Left renal pelvis (tissue), 4 donors: ENCODE data around the gene JAZF1. TPM values are rescaled to one million over a fixed set of nuclear protein-coding genes. Genes with fewer than 3 reads are reported as not detected.
"Not testable (repeated sequence)": the region's sequence is repeated elsewhere in the genome, so short reads cannot be mapped to it uniquely, and the experiment has no call there.

ENCODE experiments used
- DNase-seq, 4 donors: peaks; one replicate each; pipeline ENCODE4 v3.0.0-alpha.2; 2013; ENCODE audit warnings: low read depth in 4 of 4, low spot score in 3 of 4
- polyA plus RNA-seq, 4 donors: library from polyadenylated mRNA; unstranded; fragments of 120-200 nt; gene quantifications; one replicate each; pipeline ENCODE4 v1.2.1, GENCODE V29; 2013; ENCODE audit not compliant: insufficient read length in 4 of 4

The JAZF1 gene
- polyA plus RNA-seq, 4 donors, result 11.1 to 28.8 (median 15.9) TPM

DNA sequence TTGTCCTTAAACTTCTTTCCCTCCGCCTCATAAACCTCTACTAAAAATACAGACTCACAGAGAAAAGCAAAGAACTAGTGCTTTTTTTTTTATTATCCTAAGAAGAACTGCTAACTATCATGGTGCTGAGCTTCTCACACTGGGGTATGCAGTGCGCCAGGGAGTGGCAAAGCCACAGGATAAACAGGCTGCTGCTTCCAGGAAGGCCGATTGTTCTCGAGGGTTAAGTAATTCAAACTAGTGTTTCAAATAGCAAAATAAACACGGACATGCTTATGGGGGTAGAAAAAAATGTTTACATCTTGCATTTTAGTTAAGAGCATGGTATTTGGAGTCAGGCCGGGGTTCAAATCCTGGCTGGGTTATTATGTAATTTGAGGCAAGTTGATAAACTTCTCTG, 283.6 kb downstream of the JAZF1 start:
- no peak for DNase-seq

DNA sequence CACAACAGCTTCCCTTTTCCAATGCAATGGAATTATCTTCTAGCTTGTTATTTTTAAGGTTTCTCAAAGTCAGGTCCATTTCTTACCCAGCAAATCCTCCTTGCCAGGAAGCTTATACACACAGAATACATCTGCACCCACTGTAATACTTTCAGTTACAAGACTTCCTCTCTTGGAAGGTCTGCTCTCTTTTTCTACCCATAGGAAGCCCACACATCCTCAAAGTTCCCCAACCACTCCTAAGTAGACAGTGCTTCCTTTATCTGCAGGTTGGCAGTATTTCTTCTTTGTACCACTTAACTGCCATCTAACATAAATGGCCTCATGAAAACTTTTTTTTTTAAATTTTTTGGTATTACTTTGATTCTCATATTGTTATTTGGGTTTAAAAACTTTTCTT, 285.0 kb downstream of the JAZF1 start:
- no peak for DNase-seq

DNA sequence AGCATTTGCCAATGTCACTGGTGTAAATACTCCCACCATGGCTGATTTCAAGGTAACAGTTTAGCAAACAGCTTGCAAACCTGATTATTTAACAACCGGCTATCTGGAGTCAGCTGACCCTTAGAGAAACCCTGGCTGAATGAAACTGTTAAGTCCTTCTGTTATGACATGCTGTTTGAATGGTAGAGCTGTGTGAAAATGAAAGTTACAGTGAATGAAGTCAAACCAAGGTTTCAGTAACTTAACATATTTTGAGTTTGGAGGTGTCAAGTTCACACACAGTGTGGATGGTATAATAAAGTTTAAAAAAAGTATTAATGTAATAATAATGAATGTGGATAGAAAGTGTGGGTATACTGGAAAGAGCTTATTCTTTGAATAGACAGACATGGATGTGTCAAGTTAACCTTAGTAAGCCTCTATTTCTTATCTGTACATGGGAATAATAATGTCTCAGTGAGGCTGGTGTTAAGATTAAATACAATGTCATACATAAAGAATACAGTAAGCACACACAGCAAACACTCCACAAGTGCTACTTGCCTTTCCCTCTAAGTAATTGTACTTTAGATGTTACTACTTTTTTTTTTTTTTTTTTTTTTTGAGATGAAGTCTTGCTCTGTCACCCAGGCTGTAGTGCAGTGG, 290.3 kb downstream of the JAZF1 start:
- no peak for DNase-seq

DNA sequence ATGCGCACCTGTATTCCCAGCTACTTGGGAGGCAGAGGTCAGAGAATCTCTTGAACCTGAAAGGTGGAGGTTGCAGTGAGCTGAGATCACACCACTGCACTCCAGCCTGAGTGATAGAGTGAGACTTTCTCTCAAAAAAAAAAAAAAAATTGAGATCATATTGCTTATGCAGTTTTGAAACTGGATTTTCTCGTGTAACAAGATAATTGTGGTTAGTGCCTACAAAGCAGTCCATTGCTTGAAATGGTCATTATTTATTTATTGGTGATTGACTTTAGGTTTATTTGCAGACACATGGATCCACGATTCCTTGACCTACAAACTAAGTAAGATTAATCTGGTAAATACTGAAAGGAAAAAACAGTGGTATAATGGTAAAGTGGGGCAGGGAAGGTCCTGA, 290.8 kb downstream of the JAZF1 start:
- DNase-seq, result no peak

DNA sequence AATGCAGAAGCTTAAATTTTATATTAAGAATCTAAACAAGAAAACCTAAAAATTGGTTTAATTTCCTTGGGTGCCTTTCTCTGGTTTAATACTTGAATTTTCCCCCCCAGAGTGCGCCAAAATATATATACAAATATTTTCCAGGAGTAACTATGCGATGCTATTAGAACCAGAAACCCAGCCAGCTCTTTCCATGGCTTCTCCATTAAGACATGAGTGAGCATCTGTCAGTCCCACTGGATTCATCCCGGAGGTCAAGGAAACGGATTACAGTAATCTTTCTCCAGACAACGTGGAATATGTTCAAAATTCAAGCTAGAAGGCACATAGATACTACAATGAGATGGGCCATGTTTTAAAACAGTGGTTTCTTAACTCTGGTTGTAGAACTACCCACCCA, 291.9 kb downstream of the JAZF1 start:
- DNase-seq, result no peak

DNA sequence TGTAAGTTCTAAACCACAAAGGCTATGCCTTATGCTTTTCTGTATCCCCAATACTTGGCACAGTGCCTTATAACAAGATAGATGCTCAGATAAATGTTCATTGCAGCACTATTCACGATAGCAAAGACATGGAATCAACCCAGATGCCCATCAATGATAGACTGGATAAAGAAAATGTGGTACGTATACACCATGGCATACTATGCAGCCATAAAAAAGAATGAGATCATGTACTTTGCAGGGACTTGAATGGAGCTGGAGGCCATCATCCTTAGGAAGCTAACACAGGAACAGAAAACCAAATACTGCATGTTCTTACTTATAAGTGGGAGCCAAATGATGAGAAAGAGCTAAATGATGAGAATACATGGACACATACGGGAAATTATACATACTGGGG, 293.9 kb downstream of the JAZF1 start:
- DNase-seq, result not testable (repeated sequence)

DNA sequence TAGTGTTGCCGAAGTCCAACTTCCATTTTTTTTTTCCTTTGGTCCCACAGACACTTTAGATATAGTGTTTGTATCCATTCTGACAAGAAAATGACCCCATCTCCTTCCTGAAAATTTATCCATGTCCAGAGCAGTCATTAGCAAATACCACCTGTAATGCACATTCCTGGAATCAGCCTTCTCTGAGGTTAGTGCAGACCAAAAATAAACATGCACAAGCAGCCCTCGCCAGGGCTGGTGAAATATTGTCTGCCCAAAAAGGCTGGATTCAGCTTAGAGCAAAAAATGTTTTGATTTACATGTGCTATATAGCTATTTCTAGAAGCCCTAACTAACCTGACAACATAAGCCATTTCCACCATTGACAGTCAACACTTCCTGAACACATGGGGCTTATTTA, 294.9 kb downstream of the JAZF1 start:
- no peak for DNase-seq

DNA sequence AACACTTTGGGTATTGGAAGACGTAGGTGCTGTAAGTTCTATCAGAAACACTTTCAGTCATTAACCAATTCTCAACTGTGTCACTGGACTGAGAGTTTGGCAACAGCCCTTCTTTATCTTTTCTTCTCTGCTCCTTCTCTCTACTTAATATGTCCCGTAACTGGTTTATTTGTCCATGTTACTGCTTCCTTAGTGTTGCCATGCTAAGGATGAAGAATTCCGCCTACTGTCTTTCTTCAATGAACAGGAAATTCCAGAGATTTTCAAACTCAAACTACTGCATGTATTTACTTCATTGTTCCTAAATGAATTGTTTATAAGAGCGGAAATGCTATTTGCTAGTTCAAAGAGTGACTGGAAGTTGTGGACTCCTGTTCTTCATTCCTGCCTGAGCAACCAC, 296.9 kb downstream of the JAZF1 start:
- no peak for DNase-seq

DNA sequence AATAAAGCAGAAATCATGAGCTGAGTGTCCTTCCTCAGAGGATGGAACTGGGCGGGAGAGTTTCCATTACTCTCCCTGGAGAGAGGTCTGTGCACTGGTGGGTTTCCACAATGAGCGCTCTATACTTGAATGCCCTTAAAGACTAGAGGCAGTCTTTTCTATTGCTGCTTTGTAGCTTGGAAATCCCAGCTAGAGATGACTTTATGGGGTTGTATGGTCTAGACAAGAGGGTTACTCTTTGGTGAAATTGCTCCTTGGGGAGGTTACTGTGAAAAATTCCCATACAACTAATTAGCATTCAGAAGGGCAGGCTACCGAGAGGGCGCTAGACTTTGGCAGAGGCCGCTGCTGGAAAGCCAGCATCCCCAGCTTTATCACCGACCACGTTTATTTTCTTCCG, 303.8 kb downstream of the JAZF1 start:
- no peak for DNase-seq

DNA sequence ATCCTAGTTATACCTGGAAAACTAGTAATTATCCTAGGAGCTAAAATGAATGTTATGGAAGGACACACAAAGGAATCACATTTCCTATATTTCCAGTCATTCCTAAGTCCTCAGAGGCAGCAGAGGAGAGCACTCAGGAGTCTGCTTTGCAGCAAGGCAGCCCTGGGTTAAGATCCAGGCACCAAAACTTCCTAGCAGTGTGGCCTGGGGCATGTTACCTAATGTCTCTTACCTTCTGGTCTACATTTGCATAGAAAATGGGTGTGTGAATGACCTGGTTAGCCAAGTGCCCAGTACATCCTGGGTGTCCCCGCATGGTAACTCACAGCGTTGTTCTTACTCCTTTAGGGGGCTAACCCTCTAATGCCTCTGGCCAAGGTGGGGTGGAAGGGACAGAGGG, 304.8 kb downstream of the JAZF1 start:
- DNase-seq, result no peak

DNA sequence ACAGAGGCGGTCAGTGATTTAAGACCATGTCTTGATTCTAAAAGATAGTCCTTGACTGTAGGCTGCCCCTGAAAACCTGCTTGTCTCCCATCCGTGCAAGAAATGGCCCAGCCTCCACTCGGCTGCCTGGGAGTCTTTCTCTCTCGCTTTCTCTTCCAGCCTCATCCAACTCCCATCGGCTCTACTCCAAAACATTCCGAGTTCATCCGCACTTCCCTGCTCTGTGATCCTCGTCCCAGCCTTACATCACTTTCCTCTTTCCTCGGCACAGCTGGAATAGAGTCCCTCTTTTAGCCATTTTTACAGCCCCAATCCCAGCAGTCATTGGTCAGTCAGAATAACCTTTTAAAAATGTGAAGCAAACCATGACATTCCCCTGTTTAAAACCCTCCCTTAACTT, 305.5 kb downstream of the JAZF1 start:
- DNase-seq, result no peak

DNA sequence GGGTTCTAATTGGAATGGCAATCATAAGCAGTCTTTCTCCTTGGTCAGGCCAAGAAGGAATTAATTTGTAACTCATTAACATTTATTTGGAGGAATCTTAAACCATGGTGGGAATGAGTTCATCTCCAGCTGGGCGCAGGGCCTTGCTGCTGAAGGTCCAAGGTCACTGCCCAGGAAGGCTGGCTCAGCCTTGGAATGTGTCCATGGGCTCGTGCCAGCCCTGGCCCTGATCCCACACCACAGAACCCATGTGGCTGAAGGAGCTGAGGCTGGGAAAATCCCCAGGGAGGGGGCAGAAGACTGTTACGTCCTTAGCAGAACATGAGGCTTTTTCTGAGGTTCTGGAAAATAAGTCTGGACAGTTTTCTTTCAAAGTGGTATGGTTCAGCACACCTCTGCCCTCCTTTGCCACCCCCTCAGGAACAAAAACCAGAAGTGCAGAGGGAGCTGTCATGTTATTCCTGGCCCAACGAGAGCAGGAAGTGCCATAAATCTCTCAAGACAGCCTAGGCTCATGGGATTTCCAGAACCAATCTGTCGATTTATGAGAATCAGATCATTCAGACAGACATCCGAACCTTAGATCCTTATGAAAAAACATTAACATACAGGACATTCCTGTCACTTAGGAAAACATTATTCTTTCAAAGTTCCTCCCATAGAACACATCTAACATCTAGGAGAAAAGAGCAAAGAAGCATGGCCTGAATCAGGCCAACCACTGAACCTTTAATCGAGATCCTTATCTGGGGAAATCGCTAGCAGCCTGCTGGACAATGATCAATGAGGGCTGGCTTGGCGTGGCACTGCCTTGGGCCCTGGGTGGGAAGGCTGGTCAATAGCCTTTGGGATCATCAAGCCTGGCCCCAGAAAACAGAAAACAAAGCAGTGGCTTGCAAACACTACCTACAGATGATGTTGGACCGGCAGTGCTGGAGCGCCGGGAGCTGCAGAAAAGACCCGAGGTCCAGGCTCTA, 306.3 kb downstream of the JAZF1 start:
- DNase-seq, result peak in 1 of 4 donors; percentile 8

DNA sequence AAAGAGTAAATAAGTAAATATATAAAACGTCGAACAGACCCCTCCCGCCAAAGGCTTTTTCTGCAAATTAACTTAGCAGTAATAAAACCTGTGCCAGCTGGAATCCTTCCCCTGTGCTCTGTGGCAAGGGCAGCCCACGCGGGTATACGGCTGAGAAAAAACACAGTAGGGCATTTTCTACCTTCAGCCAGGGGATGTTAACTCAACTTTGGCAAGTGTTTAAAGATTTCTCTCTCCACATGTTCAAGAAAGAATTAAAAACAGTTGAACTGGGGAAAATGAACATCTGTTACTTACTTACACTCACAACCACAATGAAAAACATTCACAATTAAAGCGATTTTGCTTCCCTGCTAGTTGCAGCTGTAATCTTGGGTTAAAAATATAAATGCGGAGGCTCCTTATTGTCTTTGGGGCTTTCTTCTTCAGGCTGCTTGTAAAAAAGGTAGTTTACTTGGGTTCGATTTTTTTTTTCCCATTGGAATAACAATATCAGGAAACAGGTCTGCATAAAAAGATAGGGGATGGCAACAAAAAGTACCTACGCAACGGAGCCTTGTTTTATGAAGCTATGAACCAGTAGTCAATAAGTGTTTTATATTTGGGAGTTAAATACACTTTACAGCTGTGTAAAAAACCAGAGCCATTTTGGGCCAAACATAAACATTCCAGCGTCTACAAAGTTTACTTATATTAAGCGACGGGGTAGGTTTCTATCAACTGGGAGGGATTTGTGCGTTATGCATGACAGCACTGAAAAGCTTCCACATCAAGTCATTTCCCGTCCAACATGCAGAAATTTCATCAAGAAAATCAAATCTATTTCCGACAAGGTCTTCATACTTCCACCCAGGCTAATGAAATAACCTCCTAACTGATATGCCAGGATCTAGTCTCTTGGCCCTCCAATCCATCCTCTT, 308.0 kb downstream of the JAZF1 start:
- no peak for DNase-seq

DNA sequence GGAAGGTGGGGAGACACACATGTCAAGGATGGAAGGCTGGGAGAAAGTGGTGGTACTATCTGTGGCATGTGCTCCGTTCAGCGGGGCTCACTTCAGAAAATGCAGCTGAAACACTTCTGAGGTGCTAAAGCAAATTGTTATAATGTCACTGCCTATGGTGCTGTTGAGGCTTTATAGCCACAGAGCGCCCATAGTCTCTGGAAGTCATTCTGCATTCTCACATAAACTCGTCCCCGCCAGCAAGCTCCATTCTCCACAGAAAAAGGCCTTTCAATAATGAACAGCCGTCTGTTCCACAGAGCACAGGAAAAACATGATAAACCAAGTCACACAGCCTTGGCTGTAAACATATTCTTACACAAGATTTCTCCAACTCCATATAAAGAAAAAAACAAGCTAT, 308.7 kb downstream of the JAZF1 start:
- no peak for DNase-seq

DNA sequence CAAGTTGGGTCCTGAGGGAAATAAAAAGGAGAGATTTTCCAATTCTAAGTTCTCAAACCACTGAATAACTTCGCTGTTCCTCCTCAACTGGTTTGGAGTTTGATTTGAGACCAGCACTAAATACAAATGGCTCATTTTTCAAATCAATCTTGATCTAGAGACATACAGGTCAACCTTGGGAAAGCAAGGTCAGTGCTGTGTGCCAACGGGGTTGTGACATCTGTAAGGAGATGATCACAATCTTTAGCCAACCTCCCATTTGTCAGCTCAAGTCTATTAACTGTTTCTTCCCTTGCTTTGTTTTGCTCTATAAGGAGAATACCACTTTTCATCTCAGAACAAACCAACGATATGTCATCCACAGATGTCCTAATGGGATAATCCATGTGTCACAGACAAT, 309.5 kb downstream of the JAZF1 start:
- DNase-seq, result no peak

DNA sequence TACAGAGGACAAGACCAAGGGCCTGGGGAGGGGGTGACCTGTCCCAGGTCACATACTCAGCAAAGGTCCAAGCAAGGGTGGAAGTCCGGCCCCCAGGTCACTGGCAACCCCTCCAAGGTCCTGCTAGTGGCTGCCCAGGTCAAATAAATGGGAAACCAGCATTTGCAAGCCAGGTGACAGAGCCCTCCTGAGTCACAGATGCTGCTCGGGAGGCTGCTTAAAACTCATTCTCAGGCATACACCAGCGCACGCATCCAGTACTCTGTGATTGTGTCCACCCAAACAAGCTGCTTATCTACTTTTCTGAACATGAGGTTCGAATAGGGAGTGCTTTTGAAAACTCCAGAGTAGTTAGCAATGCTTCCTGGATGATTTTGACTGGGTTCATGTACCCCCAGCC, 310.0 kb downstream of the JAZF1 start:
- no peak for DNase-seq

DNA sequence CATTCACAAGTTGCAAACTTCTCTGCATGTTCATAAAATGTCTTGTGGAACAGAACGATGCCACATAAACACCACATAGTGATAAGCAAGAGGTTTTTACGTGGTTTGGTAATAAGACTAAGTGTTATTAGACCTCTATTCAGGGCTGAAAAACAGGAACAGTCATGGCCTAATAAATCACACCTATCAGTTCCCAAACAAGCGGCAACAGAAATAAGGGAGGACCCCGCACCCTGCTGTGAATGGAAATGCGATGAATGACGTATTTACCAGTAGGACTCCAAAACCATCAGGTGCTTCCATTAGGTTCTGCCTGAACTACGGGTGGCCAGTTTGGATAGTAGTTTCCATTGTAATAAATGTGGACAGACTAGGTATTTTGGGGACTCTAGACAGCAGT, 311.5 kb downstream of the JAZF1 start:
- DNase-seq, result no peak

DNA sequence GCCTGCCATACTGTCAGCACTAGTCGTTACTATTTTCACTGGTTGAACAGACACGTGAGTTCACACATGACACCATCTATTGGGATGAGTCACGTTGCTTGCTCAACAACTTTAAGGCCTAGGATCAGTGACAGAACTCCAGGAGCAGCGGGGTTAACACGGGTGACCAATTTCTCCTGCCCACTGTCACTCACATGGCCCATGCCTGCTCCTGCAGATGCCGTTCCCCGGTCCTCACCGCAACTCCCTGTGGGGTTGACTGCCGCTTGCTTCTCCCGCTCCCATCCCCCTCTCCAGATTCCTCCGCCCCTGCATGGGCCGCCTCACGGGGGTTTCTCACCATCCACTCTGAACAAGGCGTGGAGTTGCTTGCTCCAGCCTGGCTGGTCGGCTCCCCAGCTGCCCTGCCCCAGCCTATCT, 312.5 kb downstream of the JAZF1 start:
- DNase-seq, result no peak

DNA sequence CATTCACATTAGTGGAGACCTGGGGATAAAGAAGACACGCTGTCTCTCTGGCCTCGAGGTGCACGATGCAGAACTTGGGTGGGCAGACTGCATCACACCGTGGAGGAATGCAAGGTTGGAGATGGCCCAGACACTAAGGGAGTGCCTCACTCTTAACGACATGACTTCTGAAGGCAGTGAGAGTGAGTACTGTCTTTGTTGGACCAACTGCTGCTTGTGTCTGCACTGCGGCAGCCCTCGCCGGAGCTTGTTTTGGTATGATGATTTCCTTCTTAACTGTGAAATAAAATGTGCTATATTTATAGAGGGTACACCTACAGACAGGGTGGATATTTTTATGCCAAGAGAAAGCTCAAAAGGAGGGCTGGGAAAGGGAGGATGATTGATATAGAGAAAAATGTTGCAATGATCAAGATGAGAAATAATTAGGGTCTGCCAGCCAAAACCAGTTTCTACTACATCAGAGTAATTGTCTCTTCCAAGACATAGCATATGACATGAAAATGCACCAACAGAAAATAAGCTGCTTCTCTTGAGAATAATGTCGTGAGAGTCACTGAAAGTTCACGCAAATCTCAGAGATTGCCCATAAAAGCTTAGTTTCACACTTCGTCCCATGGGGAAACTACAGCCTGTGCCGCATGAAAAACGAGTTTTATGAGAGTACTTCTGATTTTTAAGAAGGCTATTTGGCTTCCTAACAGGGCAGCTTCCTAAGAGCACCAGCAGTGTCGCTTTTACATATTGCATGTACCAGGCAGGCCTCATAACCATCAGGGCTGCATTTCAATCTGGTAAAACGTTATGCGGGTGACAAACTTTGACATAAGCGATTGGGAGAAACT, 313.5 kb downstream of the JAZF1 start:
- no peak for DNase-seq

DNA sequence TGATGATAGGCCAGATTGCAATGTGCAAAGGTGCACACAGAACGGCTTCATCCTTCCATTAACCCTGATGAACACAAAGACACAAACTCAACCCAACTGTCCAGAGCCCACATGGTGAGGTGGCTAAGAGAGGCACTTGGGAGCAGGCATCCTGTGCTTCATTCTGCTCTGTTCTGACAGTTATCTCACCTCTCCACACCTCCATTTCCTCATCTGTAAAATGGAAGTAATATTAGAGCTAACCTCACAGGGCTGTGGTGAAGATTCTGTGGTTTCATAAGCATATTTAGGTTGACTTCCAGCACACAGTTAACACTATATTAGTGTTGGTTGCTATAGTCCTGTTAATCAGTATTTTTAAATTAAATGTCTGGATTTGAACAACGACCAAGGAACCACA, 314.3 kb downstream of the JAZF1 start:
- DNase-seq, result no peak
